Adrenal gland (tissue), 5 donors: ENCODE results near the gene NKAIN2.

Source experiments
- CTCF ChIP-seq, 6 experiments: fragments of 450-650 bp in 4 of 6; fragments of 200-600 bp in 2 of 6; sonication (generic) in 1 of 6; IDR thresholded peaks; 1 replicate in 5 of 6; 2 replicates in 1 of 6; pipeline versions ENCODE4 v1.5.1 to v1.8.0; 2016 to 2021; ENCODE audit warnings: antibody characterized with exemption in 6 of 6, mild to moderate bottlenecking in 2 of 6, moderate library complexity in 1 of 6
- POLR2A ChIP-seq, 2 donors: fragments of 450-650 bp; IDR thresholded peaks; one replicate each; pipeline ENCODE4 v1.6.1; 2017; ENCODE audit warnings: antibody characterized with exemption in 2 of 2, mild to moderate bottlenecking in 2 of 2, moderate library complexity in 1 of 2
- donor health status: DM: no; HTN: no; CAD: no.

GRCh38 chr6:123805921-123806320 lies 2.3 kb downstream of the NKAIN2 start:
- no peak for TF ChIP-seq POLR2A (IDR thresholded peaks at IDR 0.05)
- TF ChIP-seq CTCF (IDR thresholded peaks at IDR 0.05) = no peak
